Fibroblast of pulmonary artery (primary cell): ENCODE results near the gene STAP1.

Experiments
- DNase-seq: peaks from one replicate; pipeline ENCODE4 v3.0.0-alpha.2; 2010; ENCODE audit warnings: low read depth
- H3K4me3 ChIP-seq: replicated peaks from 2 replicates; pipeline ENCODE4 v1.5.1; 2011; ENCODE audit warnings: low read depth, mild to moderate bottlenecking, control low read depth, low read length, moderate library complexity
- CTCF ChIP-seq: IDR thresholded peaks from 2 replicates; pipeline ENCODE4 v1.5.1; 2011; ENCODE audit warnings: mild to moderate bottlenecking, control low read depth, low read length, inconsistent platforms; ENCODE audit errors: missing control alignments

STAP1 gene

GRCh38 chr4:67555447-67555846 is 3.1 kb upstream of the STAP1 start:
- H3K4me3 ChIP-seq, result no peak overlapping the region
- DNase-seq, result no peak
- no peak for TF ChIP-seq CTCF

- no peak overlapping the region for H3K4me3 ChIP-seq
- DNase-seq, result peak; percentile 65
- TF ChIP-seq CTCF, result no peak
Observed at GRCh38 chr4:67556436-67556835, 2.1 kb upstream of the STAP1 start.

GRCh38 chr4:67565284-67565683 is 6.8 kb downstream of the STAP1 start:
- no peak for TF ChIP-seq CTCF
- H3K4me3 ChIP-seq, result no peak overlapping the region
- DNase-seq, result peak; percentile 59

GRCh38 chr4:67566335-67566734 is 7.8 kb downstream of the STAP1 start:
- no peak overlapping the region for H3K4me3 ChIP-seq
- TF ChIP-seq CTCF, result no peak
- DNase-seq, result no peak

- TF ChIP-seq CTCF, result no peak
- H3K4me3 ChIP-seq, result no peak overlapping the region
Observed at GRCh38 chr4:67568820-67569219, 10.3 kb downstream of the STAP1 start.

GRCh38 chr4:67570537-67570936 is 12.0 kb downstream of the STAP1 start:
- DNase-seq, result no peak
- H3K4me3 ChIP-seq, result no peak overlapping the region
- TF ChIP-seq CTCF, result no peak

More at GRCh38 chr4:67568820-67569219, 10.3 kb downstream of the STAP1 start:
- peak; percentile 46 for DNase-seq

GRCh38 chr4:67571975-67572374 is 13.4 kb downstream of the STAP1 start:
- DNase-seq, result no peak

More at GRCh38 chr4:67571975-67572374, 13.4 kb downstream of the STAP1 start:
- no peak overlapping the region for H3K4me3 ChIP-seq
- TF ChIP-seq CTCF, result no peak
